GM19099 (cell line): ENCODE measurements around the gene RARB.

Experiments
- POLR2A ChIP-seq: IDR thresholded peaks from 3 replicates; pipeline ENCODE4 v1.6.1; 2011; ENCODE audit warnings: low read depth; ENCODE audit not compliant: insufficient read length; ENCODE audit errors: extremely low read depth

Gene RARB

DNA sequence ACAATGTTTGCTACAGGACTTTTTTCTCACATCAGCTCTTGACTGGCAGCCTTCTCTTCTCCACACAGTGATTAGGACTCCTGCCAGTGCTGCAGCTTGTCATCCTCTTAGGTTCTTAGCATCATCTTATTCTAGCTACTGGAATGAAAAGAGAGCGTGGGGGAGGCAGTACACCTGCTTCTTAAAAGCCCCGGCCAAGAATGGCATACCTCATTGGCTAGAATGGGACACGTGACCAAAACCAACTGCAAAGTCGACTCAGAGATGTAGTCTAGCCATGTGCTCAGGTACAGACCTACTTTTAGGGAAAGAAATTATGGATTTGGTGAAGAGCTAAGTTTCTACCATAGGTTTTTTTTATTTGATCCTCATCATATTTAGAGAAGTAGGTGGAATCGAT is 44.1 kb downstream of the RARB start:
- no peak for TF ChIP-seq POLR2A

GRCh38 chr3:25472731-25473130 is 44.7 kb downstream of the RARB start:
- TF ChIP-seq POLR2A: no peak

- no peak for TF ChIP-seq POLR2A
These were observed 45.2 kb downstream of the RARB start for GRCh38 chr3:25473246-25473645.

DNA sequence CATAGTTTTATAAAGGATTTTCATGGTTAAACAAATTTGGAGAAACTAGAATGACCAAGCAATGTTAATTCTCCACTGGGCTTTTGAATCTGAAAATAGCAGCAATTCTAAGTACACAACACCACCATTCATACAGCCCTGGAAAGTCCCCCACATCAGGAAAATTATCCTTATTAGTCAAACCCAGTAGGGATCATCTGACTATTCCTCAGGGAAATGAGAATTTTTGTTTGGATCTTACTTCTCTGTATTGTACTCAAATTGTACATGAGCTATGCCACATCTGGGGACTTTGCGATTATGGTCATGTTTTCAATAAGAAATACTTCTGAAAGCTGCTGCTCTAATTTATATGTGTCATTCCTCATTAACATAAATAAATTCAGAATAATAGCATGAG is 46.0 kb downstream of the RARB start:
- TF ChIP-seq POLR2A: no peak

DNA sequence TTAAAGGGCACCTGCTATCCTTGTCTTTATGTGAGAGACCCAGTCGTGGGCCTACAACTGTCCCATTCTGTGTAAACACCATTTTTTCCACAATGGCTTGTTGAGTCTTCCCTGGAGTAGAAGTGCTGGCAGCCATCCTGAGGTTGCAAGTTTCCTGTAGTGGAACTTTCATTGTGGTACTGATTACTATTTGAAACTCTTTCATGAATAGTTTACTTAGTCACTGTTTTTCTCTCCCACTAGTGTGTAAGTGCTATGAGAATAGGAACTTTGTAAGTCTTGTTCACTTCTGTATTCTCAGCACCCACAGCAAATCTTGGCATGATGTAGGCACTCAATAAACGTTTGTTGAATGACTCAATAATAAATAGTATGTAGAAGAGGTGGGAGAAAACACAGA is 48.6 kb downstream of the RARB start:
- TF ChIP-seq POLR2A: no peak

- no peak for TF ChIP-seq POLR2A
These were observed 50.2 kb downstream of the RARB start for GRCh38 chr3:25478211-25478757.

GRCh38 chr3:25478964-25479726 is 51.1 kb downstream of the RARB start:
- no peak for TF ChIP-seq POLR2A

GRCh38 chr3:25479727-25480010 is 51.6 kb downstream of the RARB start:
- no peak for TF ChIP-seq POLR2A

- no peak for TF ChIP-seq POLR2A
These were observed 52.7 kb downstream of the RARB start for GRCh38 chr3:25480811-25481210.

DNA sequence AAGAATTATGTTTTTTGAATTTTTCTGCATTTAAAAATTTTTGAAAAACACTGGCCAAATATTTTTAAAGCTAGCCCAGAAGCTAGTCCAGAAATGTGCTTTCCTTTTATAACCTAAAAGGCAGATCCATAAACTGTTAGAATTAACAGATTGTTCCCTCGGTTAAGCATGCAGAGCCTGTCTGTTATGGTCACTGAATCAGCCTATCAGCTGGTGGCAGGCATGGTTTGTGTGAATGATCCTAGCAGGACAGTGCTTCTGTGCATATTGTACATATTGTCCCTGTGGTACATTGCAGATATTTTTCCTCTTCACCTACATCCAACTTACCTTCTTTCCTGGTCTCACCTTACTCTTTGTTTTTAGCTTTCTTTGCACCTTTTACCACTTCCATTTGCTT is 53.3 kb downstream of the RARB start:
- TF ChIP-seq POLR2A: no peak

GRCh38 chr3:25483456-25483855 is 55.4 kb downstream of the RARB start:
- no peak for TF ChIP-seq POLR2A

- no peak for TF ChIP-seq POLR2A
These were observed 57.6 kb downstream of the RARB start for GRCh38 chr3:25485673-25486072.

- no peak for TF ChIP-seq POLR2A
These were observed 58.9 kb downstream of the RARB start for GRCh38 chr3:25486932-25487331.

DNA sequence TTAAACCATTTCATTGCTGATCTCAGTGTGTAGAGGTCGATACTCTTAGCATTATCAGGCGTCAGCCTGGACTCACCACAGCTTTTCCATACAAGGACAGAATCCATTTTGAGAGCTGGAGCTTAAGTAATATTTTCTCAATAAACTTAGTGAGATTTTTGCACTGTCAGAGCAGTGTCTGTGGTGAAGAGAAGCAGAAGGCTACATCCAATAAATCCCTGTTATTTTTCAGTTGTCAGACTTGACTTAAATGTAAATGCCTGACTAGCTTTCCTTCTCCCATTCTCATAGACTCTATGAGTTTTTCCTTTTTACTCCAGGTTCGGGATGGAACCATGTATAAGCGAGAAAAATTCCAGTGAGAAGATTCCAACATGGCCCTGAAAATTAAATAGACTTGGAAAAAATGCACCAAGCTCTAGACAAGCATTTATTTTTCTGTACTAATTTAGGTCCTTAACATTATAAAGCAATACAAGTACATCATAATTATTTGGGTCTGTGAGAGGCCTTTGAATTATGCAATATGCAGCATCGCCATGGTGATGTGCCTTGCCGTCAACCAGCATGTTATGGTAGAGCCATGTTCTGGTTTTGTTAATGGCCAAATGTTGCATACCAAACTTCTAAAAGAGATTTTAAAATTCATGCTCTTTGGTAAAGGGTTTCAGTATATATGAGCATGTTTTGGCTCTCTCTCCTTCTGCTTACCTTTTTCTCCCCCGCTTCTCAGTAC is 62.0 kb downstream of the RARB start:
- no peak for TF ChIP-seq POLR2A

DNA sequence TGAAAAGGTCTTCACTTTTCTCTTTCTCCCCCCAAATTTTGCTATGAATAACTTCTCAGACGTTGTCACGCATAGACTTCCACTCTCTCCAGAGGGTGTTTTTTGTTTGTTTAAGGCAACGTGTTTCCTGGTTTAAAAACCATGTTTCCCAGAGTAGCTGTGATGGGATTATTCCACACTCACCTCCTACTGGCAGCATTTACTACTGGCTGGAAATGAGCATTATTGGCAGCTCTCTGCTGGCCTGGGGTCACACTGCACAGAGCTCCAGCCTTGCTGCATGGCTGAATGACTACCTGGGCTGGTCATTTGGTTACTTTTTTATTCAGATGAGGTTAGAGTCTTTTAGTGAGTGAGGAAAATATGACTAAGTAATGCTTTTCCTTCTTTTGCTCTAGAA is 65.2 kb downstream of the RARB start:
- no peak for TF ChIP-seq POLR2A

- TF ChIP-seq POLR2A: no peak
These were observed 65.7 kb downstream of the RARB start for GRCh38 chr3:25493786-25494185.
